A549 (cell line): Measurements from ENCODE around the gene RMND5B.

ENCODE experiments used
- CTCF ChIP-seq: fragments of >200 bp; sonication (Bioruptor Twin); formaldehyde crosslinking; IDR thresholded peaks from 3 replicates; pipeline ENCODE4 v1.5.1; 2016
- ESRRA ChIP-seq: fragments of 150-350 bp; IDR thresholded peaks from 2 replicates; pipeline ENCODE4 v1.6.1; 2014; ENCODE audit warnings: mild to moderate bottlenecking, low read length, borderline replicate concordance
- GATA3 ChIP-seq: IDR thresholded peaks from 2 replicates; pipeline ENCODE4 v1.6.1; 2012; ENCODE audit warnings: borderline replicate concordance
- HOXA7 ChIP-seq: fragments of 250-450 bp; sonication (Bioruptor Pico); IDR thresholded peaks from 2 replicates; pipeline ENCODE4 v1.5.0; 2020; ENCODE audit warnings: mild to moderate bottlenecking, moderate library complexity
- KDM1A ChIP-seq: fragments of 200-600 bp; sonication (generic); IDR thresholded peaks from 2 replicates; pipeline ENCODE4 v1.6.1; 2016; ENCODE audit warnings: low read depth, mild to moderate bottlenecking
- PBX3 ChIP-seq: IDR thresholded peaks from 2 replicates; pipeline ENCODE4 v1.6.1; 2012
- POLR2A ChIP-seq: IDR thresholded peaks from 2 replicates; pipeline ENCODE4 v1.6.1; 2012; ENCODE audit warnings: mild to moderate bottlenecking, low read length
- RARB ChIP-seq: fragments of 250-450 bp; sonication (Bioruptor Pico); IDR thresholded peaks from 2 replicates; pipeline ENCODE4 v1.8.0; 2021; ENCODE audit warnings: mild to moderate bottlenecking, moderate library complexity
- RCOR1 ChIP-seq: fragments of 150-350 bp; IDR thresholded peaks from 2 replicates; pipeline ENCODE4 v1.6.1; 2014; ENCODE audit warnings: antibody characterized with exemption, low read length, low read depth
- RFX5 ChIP-seq: fragments of 450-650 bp; IDR thresholded peaks from 2 replicates; pipeline ENCODE4 v1.7.1; 2014; ENCODE audit warnings: antibody characterized with exemption, mild to moderate bottlenecking, moderate library complexity

GRCh38 chr5:178182158-178182876 lies 51.5 kb downstream of the RMND5B start:
- TF ChIP-seq RFX5 = no peak
- TF ChIP-seq HOXA7 (CRISPR knock-in tag) = no peak
- TF ChIP-seq ESRRA = no peak
- TF ChIP-seq RCOR1 = no peak
- TF ChIP-seq GATA3 = no peak
- TF ChIP-seq RARB = no peak
- TF ChIP-seq KDM1A = no peak
- TF ChIP-seq CTCF = no peak
- TF ChIP-seq POLR2A = no peak
- no peak for TF ChIP-seq PBX3
